ENCODE data around the gene EIF3A.

The EIF3A gene

DNA sequence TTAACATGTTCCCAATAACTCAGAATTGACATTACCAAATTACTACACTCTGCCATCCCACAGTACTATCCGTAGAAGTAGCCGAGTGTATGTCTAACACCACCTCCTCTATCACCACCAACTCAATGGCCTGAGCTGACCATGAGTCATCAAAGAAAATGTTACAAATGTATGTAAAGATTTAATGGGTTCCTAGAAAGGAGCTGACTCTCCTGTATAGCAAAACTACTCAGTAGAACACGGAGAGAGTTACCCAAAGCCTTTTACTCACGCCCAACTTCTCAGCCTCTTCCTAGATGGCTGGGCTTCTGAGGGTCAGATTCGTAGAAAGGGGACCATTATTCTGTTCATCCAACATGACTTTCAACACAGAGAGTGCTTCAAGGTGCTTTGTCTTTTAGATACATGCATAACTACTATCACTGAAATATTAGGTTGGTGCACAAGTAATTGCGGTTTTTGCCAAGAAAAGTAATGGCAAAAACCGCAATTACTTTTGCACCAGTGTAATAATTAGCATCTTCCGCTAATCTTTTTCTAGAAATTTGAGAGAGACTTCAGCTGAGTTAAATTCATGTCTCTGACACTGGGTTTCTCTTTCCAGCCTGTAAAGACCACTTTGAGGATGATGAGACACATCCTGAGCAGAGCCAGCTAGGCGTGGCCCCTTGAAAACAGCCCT is 75.1 kb downstream of the EIF3A start:
- no peak for DNase-seq

DNA sequence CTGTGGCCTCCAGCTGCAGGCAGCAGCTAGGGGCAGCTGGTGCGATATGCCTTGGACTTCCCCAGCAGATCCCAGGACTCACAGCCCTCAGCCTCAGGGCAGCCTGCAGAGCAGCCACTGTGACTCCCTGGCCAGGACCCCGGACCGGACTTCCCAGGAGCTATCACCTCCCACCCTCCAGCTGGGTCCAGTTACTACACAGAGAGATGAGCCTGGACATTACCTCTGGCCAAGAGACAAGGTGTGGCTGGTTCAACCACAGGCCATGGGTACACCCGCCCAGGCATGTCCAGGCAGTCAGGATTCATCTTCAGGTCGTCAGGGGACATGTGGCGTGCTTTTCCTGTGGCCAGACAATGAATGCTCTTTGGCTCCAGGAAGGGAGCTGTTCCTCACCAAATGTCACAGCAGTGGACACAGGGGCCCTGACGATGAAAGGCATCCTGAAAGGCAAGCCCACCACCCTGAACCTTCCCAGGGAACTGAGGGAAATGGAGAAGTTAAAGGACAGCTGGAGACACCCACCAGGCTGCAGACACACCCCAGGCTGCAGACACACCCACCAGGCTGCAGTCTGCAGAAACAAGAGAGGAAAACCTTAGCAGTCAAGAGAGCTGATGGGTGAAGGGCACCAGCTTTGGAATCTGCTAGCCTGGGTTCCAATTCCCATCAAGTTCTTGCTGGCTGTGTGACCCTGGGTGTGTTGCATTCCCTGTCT is 76.9 kb downstream of the EIF3A start:
- no peak for DNase-seq

DNA sequence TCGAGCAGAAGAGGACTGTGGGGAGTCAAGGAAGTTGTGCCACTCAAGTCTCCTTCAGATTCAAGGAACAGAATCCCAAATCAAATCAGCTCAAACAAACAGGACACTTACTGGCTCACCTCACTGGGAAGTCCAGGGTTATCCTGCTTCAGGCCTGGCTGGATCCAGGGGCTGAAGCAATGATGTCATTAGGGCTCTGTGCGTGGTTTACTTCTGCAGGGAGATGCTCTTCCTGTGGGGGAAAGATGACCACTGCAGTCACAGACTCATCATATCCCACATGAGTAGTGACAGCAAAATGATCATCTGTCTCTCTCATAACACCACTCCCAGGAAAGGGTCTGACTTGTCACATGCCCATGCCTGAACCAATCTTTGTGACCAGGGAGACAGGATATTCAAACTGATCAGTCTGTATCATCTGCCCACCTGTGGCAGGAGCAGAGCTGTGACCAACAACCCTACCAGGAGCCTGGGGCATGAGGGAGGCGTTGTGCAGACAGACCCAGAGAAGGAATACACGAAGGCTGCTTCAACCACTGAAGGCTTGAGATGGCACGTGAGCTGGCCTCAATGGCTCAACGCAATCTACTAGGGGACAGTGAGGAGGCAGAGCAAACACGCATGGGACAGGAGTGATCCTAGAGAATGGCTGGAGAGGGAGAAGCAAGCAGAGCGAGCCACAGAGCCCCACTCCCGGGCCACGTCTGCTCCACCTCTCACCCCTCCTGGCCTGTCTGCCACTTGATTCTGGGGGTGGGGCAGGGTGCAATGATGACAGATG is 78.7 kb downstream of the EIF3A start:
- DNase-seq, result no peak

DNA sequence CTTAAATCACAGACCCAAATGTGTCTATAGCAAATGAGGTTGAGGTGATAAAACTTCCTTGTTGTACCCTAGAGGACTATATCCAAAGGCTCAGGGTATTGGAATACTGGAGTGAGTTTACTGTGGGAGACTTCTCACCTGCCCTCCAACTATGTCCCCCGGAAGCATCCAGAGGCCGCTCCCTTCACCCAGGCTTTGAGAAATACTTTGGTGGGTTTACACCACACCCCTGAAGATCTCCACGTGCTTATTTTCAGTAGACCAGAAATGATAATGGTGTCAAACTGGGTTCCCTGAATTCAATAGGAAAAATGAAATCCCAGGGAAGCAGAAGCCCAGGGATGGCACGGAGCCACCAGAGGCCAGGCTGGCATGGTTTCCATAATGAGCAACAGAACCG is 82.4 kb downstream of the EIF3A start:
- no peak for DNase-seq

- no peak for DNase-seq
Measured at GRCh38 chr10:118997379-118997778, 83.2 kb downstream of the EIF3A start.

DNA sequence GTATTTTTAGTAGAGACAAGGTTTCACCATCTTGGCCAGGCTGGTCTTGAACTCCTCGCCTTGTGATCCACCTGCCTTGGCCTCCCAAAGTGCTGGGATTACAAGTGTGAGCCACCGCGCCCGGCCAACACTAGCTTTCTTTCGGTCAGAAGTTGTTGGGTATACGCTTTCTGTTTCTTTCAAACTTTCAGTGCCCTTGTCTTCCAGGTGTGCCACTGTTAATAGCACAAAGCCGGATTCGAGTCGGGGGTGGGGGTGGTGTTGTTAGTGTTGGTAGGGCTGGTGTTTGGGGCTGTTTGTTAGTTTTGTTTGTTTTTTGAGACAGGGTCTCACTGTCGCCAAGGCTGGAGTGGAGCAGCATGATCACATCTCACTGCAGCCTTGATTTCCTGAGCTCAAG is 84.9 kb downstream of the EIF3A start:
- no peak for DNase-seq

GRCh38 chr10:118994321-118994720 is 86.3 kb downstream of the EIF3A start:
- DNase-seq, result no peak

- DNase-seq, result no peak
Measured at GRCh38 chr10:118993214-118993613, 87.4 kb downstream of the EIF3A start.

DNA sequence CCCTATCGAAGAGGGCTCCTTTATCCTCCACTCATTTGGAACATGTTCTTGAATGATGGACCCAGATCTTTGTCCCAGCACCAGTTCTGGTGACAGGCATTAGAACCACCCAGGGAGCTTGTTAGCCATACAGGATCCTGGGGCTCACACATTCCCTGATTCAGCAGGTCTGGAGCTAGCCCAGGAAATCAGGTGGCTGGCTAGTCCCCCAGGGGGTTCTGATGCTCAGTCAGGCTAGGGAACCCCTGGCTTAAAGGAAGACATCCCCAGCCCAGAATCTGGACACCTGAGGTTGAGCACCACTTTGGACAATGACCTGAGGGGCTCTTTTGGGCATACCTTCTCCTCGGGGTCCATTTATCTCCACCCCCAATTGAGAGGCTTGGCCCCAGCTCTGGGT is 88.1 kb downstream of the EIF3A start:
- no peak for DNase-seq

DNA sequence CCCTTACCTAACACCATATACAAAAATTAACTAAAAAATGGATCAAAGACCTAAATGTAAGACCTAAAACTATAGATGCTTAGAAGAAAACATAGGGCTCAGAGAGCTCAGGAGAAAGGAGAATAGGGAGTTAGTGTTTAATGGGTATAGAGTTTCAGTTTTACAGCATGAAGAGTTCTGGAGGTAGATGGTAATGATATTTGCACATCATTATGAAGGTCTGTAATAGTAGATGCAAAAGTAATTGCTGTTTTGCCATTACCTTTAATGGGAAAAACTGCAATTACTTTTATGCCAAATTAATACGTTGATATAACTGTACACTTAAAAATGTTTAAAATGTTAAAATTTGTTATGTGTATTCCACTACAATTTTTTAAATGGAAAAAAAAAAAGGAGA is 90.3 kb downstream of the EIF3A start:
- DNase-seq, result no peak

DNA sequence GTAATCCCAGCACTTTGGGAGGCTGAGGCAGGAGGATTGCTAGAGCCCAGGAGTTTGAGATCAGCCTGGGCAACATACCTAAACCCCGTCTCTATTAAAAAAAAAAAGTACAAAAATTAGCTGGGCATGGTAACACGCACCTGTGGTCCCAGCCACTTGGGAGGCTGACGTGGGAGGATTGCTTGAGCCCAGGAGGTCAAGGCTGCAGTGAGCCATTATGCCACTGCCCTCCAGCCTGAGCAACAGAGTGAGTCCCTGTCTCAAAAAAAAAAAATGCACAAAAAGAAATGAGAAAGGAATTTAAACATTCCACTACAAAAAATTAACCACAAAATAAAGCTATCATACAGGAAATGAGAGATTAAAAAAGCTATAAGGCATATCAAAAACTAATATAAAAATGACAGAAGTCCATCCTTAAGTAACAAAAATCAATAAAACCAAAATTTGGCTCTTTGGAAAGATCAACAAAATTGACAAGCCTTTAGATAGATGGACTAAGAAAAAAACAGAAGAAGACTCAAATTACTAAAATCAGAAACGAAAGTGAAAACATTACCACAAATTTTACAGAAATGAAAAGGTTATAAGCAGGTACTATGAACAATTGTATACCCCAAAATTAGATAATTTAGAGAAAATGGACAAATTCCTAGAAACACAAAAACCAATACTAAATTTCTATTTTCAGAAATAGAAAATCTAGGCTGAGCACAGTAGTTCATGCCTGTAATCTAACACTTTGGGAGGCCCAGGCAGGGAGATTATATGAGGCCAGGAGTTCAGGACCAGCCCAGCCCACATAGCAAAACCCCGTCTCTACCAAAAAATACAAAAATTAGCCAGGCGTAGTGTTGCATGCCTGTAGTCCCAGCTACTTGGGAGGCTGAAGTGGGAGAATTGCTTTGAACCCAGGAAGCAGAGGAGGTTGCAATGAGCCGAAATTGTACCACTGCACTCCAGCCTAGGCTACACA is 93.5 kb downstream of the EIF3A start:
- DNase-seq, result no peak

DNA sequence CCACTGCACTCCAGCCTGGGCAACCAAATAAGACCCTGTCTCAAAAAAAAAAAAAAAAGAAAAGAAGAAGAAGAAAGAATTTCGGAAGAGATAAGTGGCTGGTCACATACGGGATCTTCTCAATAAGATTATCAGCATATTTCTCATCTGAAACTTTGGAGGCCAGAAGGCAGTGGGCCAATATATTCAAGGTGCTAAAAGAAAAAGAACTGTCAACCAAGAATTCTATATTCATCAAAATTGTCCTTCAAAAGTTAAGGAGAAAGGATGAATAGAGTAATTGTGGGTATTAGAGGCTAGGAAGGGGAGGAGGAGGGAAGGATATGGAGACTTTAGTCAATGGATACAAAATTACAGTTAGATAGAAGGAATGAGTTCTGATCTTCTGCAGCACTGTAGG is 95.0 kb downstream of the EIF3A start:
- no peak for DNase-seq
